ENCODE data around the gene FNDC7.

The FNDC7 gene

GRCh38 chr1:108746382-108747170, 33.9 kb downstream of the FNDC7 start, which contains the start of gene STXBP3:
Gene STXBP3, plus strand, starts transcription at chr1:108746674. Its CDS starts 64 bp downstream, at chr1:108746738.
- peak; percentile 99 for TF ChIP-seq CTCF (IDR thresholded peaks at IDR 0.05; ENCODE audit: low read depth, low read length)
- peak; percentile 97 for DNase-seq (ENCODE audit: extremely low read depth, low read depth)

GRCh38 chr1:108747171-108747850, 34.6 kb downstream of the FNDC7 start:
- DNase-seq (ENCODE audit: extremely low read depth, low read depth): peak; percentile 48
- no peak for TF ChIP-seq CTCF (IDR thresholded peaks at IDR 0.05; ENCODE audit: low read depth, low read length)

- DNase-seq (ENCODE audit: extremely low read depth, low read depth): no peak
- no peak for TF ChIP-seq CTCF (IDR thresholded peaks at IDR 0.05; ENCODE audit: low read depth, low read length)
Observed at GRCh38 chr1:108747898-108748297, 35.2 kb downstream of the FNDC7 start.

GRCh38 chr1:108749081-108749480, 36.4 kb downstream of the FNDC7 start:
- no peak for TF ChIP-seq CTCF (IDR thresholded peaks at IDR 0.05; ENCODE audit: low read depth, low read length)
- no peak for DNase-seq (ENCODE audit: extremely low read depth, low read depth)

- TF ChIP-seq CTCF (IDR thresholded peaks at IDR 0.05; ENCODE audit: low read depth, low read length): no peak
- no peak for DNase-seq (ENCODE audit: extremely low read depth, low read depth)
Observed at GRCh38 chr1:108750476-108751181, 37.9 kb downstream of the FNDC7 start.

GRCh38 chr1:108753363-108753762, 40.7 kb downstream of the FNDC7 start:
- no peak for TF ChIP-seq CTCF (IDR thresholded peaks at IDR 0.05; ENCODE audit: low read depth, low read length)
- no peak for DNase-seq (ENCODE audit: extremely low read depth, low read depth)

- no peak for DNase-seq (ENCODE audit: extremely low read depth, low read depth)
- TF ChIP-seq CTCF (IDR thresholded peaks at IDR 0.05; ENCODE audit: low read depth, low read length): no peak
Observed at GRCh38 chr1:108758796-108759195, 46.1 kb downstream of the FNDC7 start.

Data from AG09319 (cell line).